LNCAP (cell line): ENCODE measurements around the gene TMCC1.

Experiments
- CTCF ChIP-seq: fragments of 450-650 bp; IDR thresholded peaks from 2 replicates; pipeline ENCODE4 v1.5.1; 2017; ENCODE audit warnings: mild to moderate bottlenecking

Gene TMCC1

GRCh38 chr3:129934234-129935123 is 41.0 kb upstream of the TMCC1 start:
- peak; percentile 89 for TF ChIP-seq CTCF

- TF ChIP-seq CTCF = no peak
Observed at GRCh38 chr3:129933471-129933870, 40.0 kb upstream of the TMCC1 start.

GRCh38 chr3:129929383-129929782 is 35.9 kb upstream of the TMCC1 start:
- no peak for TF ChIP-seq CTCF

GRCh38 chr3:129927072-129927471 is 33.6 kb upstream of the TMCC1 start:
- no peak for TF ChIP-seq CTCF

- no peak for TF ChIP-seq CTCF
Observed at GRCh38 chr3:129919806-129920205, 26.3 kb upstream of the TMCC1 start.

- TF ChIP-seq CTCF = no peak
Observed at GRCh38 chr3:129919357-129919756, 25.8 kb upstream of the TMCC1 start.

- TF ChIP-seq CTCF = no peak
Observed at GRCh38 chr3:129918461-129918860, 24.9 kb upstream of the TMCC1 start.
